Breast epithelium (tissue), 3 donors: ENCODE measurements around the gene SMPDL3B.

Source experiments
- CTCF ChIP-seq, 3 donors: fragments of 450-650 bp; IDR thresholded peaks; one replicate each; pipeline ENCODE4 v1.5.1; 2016 to 2017; ENCODE audit warnings: antibody characterized with exemption in 3 of 3, mild to moderate bottlenecking in 3 of 3, moderate library complexity in 3 of 3
- POLR2A ChIP-seq: fragments of 450-650 bp; IDR thresholded peaks from one replicate; pipeline ENCODE4 v1.6.1; 2016; ENCODE audit warnings: antibody characterized with exemption, mild to moderate bottlenecking, moderate library complexity

GRCh38 chr1:27887215-27888021 lies 47.4 kb upstream of the SMPDL3B start:
- TF ChIP-seq CTCF (IDR thresholded peaks at IDR 0.05) (no peak), POLR2A (no peak)
